Gastrocnemius medialis (tissue), 4 donors: ENCODE results near the gene KCNA10. TPM values are rescaled to one million over a fixed set of nuclear protein-coding genes. Genes with fewer than 3 reads are reported as not detected.

Experiments used
- ATAC-seq, 2 donors: fragments of 150-250 bp; one replicate each; pipeline ENCODE4 v1.9.1; 2016
- DNase-seq, 2 donors: peaks; one replicate each; pipeline ENCODE4 v3.0.0-alpha.2; 2019
- H3K27ac ChIP-seq, 4 donors: fragments of 200-600 bp; sonication (generic); 1 replicate in 1 of 4; 2 replicates in 3 of 4; pipeline ENCODE4 v1.5.1; 2016 to 2018; ENCODE audit warnings: mild to moderate bottlenecking in 2 of 4, moderate library complexity in 1 of 4
- H3K27me3 ChIP-seq, 3 donors: fragments of 200-600 bp; sonication (generic) in 2 of 3; 1 replicate in 1 of 3; 2 replicates in 2 of 3; pipeline versions ENCODE4 v1.5.1 to v1.6.0; 2016 to 2019; ENCODE audit warnings: mild to moderate bottlenecking in 1 of 3, moderate library complexity in 1 of 3
- H3K36me3 ChIP-seq, 2 donors: fragments of 200-600 bp; sonication (generic) in 1 of 2; one replicate each; pipeline ENCODE4 v1.5.1; 2017 to 2018
- H3K4me1 ChIP-seq, 2 donors: fragments of 200-600 bp; sonication (generic) in 1 of 2; one replicate each; pipeline ENCODE4 v1.5.1; 2016 to 2017; ENCODE audit warnings: mild to moderate bottlenecking in 2 of 2
- H3K4me3 ChIP-seq, 4 donors: fragments of 200-600 bp; sonication (generic) in 3 of 4; 1 replicate in 1 of 4; 2 replicates in 3 of 4; pipeline ENCODE4 v1.5.1; 2016 to 2019; ENCODE audit warnings: mild to moderate bottlenecking in 2 of 4
- H3K9me3 ChIP-seq, 3 donors: fragments of 200-600 bp; sonication (generic) in 2 of 3; 1 replicate in 1 of 3; 2 replicates in 2 of 3; pipeline ENCODE4 v1.5.1; 2016 to 2019
- POLR2A ChIP-seq, 2 donors: fragments of 450-650 bp; IDR thresholded peaks; one replicate each; pipeline ENCODE4 v1.6.1; 2017; ENCODE audit warnings: antibody characterized with exemption in 2 of 2, mild to moderate bottlenecking in 2 of 2, moderate library complexity in 2 of 2
- in situ Hi-C, 4 donors: fragments of 200-750 bp; cut with MboI; loops; one replicate each; pipeline versions ENCODE4 v1.15.0 to v1.8.0; 2017; ENCODE audit warnings: low sequenced_read_pairs in 4 of 4
- intact Hi-C: fragments of 100-400 bp; cut with DNase I; formaldehyde crosslinking; loops from one replicate; pipeline ENCODE4 v1.15.1; 2023; ENCODE audit warnings: low total_unique reads
- total RNA-seq, 4 donors: library from RNA; depleted of rRNA; stranded (reverse); fragments of >200 nt; gene quantifications; one replicate each; pipeline versions ENCODE4 v1.1.0 to v1.2.3, GENCODE V29; 2016
- TF ChIP-seq, protein P1 (sequence below), 5 experiments: fragments of 450-650 bp in 3 of 5; fragments of 200-600 bp in 2 of 5; sonication (generic) in 2 of 5; IDR thresholded peaks in 4 of 5; conservative IDR thresholded peaks in 1 of 5; 1 replicate in 4 of 5; 2 replicates in 1 of 5; pipeline ENCODE4 v1.5.1; 2016 to 2019; ENCODE audit warnings: antibody characterized with exemption in 5 of 5, mild to moderate bottlenecking in 3 of 5, moderate library complexity in 3 of 5

KCNA10 gene
- total RNA-seq, 4 donors from 2014 or later: not detected

DNA sequence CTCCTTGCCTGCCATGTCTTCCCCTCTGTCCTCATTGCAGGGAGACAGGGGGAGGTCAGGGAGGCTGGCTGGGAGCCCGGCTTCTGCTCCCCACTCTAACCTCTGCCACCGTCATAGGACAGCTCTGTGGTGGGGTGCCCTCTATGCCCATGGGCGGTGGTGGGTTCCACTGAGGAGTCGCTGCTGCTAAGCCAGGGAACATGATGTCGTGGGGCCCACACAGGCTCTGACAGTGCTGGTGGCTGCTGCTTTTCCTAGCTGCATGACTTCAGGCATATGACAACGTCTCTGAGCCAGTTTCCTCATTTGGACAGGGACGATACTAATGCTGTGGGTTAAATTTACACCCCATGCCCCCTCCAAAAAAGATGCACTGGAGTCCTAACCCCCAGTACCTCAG lies 14.7 kb downstream of the KCNA10 start:
- Histone ChIP-seq H3K4me1 (no peaks in the 10 kb centered on the region), H3K27ac (no peak overlapping the region), H3K4me3 (no peak overlapping the region), H3K27me3 (no peaks in the 10 kb centered on the region), H3K9me3 (no peaks in the 10 kb centered on the region), H3K36me3 (no peaks in the 10 kb centered on the region)
- intact Hi-C loops (no loop called here), in situ Hi-C loops (no loop called here)
- DNase-seq (no peak), ATAC-seq (no peak)
- TF ChIP-seq, protein P1, sequence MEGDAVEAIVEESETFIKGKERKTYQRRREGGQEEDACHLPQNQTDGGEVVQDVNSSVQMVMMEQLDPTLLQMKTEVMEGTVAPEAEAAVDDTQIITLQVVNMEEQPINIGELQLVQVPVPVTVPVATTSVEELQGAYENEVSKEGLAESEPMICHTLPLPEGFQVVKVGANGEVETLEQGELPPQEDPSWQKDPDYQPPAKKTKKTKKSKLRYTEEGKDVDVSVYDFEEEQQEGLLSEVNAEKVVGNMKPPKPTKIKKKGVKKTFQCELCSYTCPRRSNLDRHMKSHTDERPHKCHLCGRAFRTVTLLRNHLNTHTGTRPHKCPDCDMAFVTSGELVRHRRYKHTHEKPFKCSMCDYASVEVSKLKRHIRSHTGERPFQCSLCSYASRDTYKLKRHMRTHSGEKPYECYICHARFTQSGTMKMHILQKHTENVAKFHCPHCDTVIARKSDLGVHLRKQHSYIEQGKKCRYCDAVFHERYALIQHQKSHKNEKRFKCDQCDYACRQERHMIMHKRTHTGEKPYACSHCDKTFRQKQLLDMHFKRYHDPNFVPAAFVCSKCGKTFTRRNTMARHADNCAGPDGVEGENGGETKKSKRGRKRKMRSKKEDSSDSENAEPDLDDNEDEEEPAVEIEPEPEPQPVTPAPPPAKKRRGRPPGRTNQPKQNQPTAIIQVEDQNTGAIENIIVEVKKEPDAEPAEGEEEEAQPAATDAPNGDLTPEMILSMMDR (IDR thresholded peaks at IDR 0.05 in 4 of 5, conservative IDR thresholded peaks at IDR 0.05 in 1 of 5): no peak
- no peak for TF ChIP-seq POLR2A (IDR thresholded peaks at IDR 0.05)

DNA sequence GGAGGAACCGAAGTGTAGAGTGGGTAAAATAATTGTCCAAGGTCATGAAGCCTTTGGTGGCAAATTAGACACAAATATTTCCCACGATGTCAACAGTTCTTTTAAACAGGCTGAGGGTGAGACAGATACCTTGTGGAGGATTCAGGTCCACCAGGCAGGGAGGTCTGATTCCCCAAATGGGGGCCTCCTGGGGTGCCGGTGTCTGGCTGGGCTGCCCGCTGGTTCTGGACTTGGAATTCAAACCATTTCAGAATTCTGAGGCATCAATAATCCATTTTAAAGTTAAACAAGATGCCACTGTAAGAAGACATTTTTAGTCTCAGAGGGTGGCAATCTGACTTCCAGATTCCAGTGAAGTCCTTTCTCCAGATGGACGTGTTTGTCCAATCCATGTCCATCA lies 15.5 kb downstream of the KCNA10 start:
- Histone ChIP-seq H3K27ac (no peak overlapping the region), H3K4me1 (no peaks in the 10 kb centered on the region), H3K9me3 (no peaks in the 10 kb centered on the region), H3K27me3 (no peaks in the 10 kb centered on the region), H3K4me3 (no peak overlapping the region), H3K36me3 (no peaks in the 10 kb centered on the region)
- in situ Hi-C loops: no loop called here
- ATAC-seq (no peak), DNase-seq (no peak)
- TF ChIP-seq, protein P1 (IDR thresholded peaks at IDR 0.05 in 4 of 5, conservative IDR thresholded peaks at IDR 0.05 in 1 of 5): no peak
- no peak for TF ChIP-seq POLR2A (IDR thresholded peaks at IDR 0.05)
- intact Hi-C loops: no loop called here

DNA sequence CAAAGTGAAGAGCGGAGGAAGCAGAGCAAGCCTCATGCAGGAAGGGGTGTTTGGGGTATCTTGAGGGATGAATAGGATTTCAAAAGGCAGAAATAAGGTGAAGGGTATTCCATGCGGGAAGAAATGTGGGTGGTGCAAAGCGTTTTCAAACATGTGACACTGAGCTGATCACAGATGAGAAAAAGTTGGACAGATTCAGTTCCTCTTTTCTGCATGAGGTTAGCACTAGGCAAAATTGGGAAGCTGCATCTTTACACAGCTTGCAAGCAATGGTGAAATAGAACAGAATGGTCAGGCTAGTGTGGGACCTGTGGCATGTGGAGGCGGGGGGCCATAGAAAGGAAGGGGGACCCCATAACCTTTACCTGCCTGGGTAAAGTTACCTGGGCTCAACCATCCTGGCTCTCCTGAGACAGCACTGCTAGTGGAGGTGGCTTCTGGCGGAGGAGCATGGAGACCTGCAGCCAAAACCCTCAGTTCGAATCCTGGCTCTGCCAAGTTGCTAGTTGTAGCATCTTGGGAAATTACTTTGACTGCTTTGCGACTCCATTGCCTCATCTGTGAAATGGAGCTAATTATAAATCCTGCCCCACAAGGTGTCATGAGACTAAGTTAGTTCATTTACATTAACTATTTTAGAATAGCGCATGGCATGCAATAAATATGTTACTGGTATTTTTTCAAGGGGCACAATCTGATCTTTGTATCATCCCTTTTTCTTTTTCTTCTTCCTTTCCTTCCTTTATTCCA lies 16.4 kb downstream of the KCNA10 start:
- in situ Hi-C loops (no loop called here), intact Hi-C loops (no loop called here)
- ATAC-seq (no peak), DNase-seq (no peak)
- H3K9me3 ChIP-seq: no peaks in the 10 kb centered on the region
- H3K27me3 ChIP-seq: no peaks in the 10 kb centered on the region
- H3K36me3 ChIP-seq: no peaks in the 10 kb centered on the region
- H3K27ac ChIP-seq: no peak overlapping the region
- no peaks in the 10 kb centered on the region for H3K4me1 ChIP-seq
- H3K4me3 ChIP-seq: no peak overlapping the region
- no peak for TF ChIP-seq POLR2A (IDR thresholded peaks at IDR 0.05)
- TF ChIP-seq, protein P1 (IDR thresholded peaks at IDR 0.05 in 4 of 5, conservative IDR thresholded peaks at IDR 0.05 in 1 of 5): no peak

DNA sequence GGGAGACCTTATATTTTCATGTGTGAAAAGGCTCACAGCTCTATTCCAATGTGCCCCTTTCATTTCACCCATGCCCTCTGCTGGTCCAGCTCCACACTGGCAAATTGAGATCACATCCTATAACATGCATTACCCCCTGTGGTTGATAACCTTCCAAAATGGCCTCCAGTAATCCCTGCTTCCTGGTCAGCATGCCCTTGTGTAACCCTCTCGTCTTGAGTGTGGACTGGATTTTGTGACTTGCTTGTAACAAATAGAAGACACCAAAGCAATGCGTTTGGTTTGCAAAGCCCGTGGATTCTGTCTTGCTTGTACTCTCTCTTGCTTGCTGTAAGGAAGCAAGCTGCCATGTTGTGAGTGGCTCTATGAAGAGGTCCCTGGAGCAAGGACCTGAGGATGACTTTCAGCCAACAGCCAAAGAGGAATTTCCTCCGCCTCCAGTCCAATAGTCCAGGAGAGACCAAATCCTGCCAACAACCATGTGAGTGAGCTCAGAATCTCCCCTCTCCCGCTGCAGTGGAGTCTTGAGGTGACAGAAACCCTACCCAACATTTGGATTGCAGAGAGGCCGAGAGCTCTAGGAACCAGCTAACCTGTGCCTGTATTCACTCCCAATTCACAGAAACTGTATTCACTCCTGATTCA lies 17.4 kb downstream of the KCNA10 start:
- Histone ChIP-seq H3K27ac (no peak overlapping the region), H3K4me3 (no peak overlapping the region), H3K9me3 (no peaks in the 10 kb centered on the region), H3K4me1 (no peaks in the 10 kb centered on the region), H3K36me3 (no peaks in the 10 kb centered on the region), H3K27me3 (no peaks in the 10 kb centered on the region)
- no peak for DNase-seq
- intact Hi-C loops: no loop called here
- no peak for TF ChIP-seq POLR2A (IDR thresholded peaks at IDR 0.05)
- TF ChIP-seq, protein P1 (IDR thresholded peaks at IDR 0.05 in 4 of 5, conservative IDR thresholded peaks at IDR 0.05 in 1 of 5): no peak
- ATAC-seq: no peak
- in situ Hi-C loops: no loop called here
